PC-9 (cell line): Measurements from ENCODE around the gene TRIM7. TPM values are rescaled to one million over a fixed set of nuclear protein-coding genes. Genes with fewer than 3 reads are reported as not detected.
A peak's percentile ranks its signal among the peaks of the same experiment; 100 is the strongest.
"Not testable (repeated sequence)": the region's sequence is repeated elsewhere in the genome, so short reads cannot be mapped to it uniquely, and the experiment has no call there.

Experiments used
- BruUV-seq: library from RNA; stranded (reverse); fragments of 400-500 nt; replicated peaks from 2 replicates; lab custom pipeline; 2021; lab: Mats Ljungman, UMichigan
- CTCF ChIA-PET: fragments of 300-600 bp; sonication (Branson Sonifier 250); formaldehyde crosslinking; loops from one replicate; lab custom pipeline; 2022; ENCODE audit warnings: antibody characterized with exemption; lab: Charles Lee
- POLR2A ChIA-PET: fragments of 300-600 bp; sonication (Branson Sonifier 250); formaldehyde crosslinking; loops from one replicate; lab custom pipeline; 2022; ENCODE audit warnings: antibody characterized with exemption; ENCODE audit not compliant: unreplicated experiment; lab: Charles Lee
- DNase-seq, 2 experiments: peaks; one replicate each; pipeline versions ENCODE4 v3.0.0 to v3.0.0-alpha.2; 2015 to 2022; ENCODE audit warnings: mixed read lengths in 1 of 2
- H2AFZ ChIP-seq: fragments of 200-600 bp; sonication (generic); 2 replicates; pipeline ENCODE4 v1.8.1; 2017; ENCODE audit warnings: antibody characterized with exemption
- H3F3A ChIP-seq: fragments of 200-600 bp; sonication (generic); 2 replicates; pipeline ENCODE4 v1.8.1; 2017; ENCODE audit warnings: antibody characterized with exemption, mild to moderate bottlenecking, low read depth; ENCODE audit not compliant: insufficient read depth
- H3K27ac ChIP-seq: fragments of 200-600 bp; sonication (generic); 2 replicates; pipeline ENCODE4 v1.6.1; 2016; ENCODE audit warnings: mixed run types
- H3K27me3 ChIP-seq: fragments of 200-600 bp; sonication (generic); 2 replicates; pipeline ENCODE4 v1.6.1; 2016; ENCODE audit warnings: low read depth, mixed run types; ENCODE audit not compliant: insufficient read depth
- H3K36me3 ChIP-seq: fragments of 200-600 bp; sonication (generic); 2 replicates; pipeline ENCODE4 v1.6.1; 2016; ENCODE audit warnings: low read depth, mixed run types
- H3K4me1 ChIP-seq: fragments of 200-600 bp; sonication (generic); replicated peaks from 2 replicates; pipeline ENCODE4 v1.6.1; 2016; ENCODE audit warnings: mixed run types; ENCODE audit not compliant: insufficient read depth
- H3K4me2 ChIP-seq: fragments of 200-600 bp; sonication (generic); 2 replicates; pipeline ENCODE4 v1.6.1; 2017; ENCODE audit warnings: mixed run types
- H3K4me3 ChIP-seq: fragments of 200-600 bp; sonication (generic); 2 replicates; pipeline ENCODE4 v1.6.1; 2016; ENCODE audit warnings: mixed run types
- H3K79me2 ChIP-seq: fragments of 200-600 bp; sonication (generic); 2 replicates; pipeline ENCODE4 v1.6.1; 2017; ENCODE audit warnings: low read depth, mixed run types
- H3K9me2 ChIP-seq: fragments of 200-600 bp; sonication (generic); 2 replicates; pipeline ENCODE4 v1.8.1; 2017; ENCODE audit warnings: mild to moderate bottlenecking; ENCODE audit not compliant: insufficient read depth
- H3K9me3 ChIP-seq: fragments of 200-600 bp; sonication (generic); 2 replicates; pipeline ENCODE4 v1.8.1; 2016; ENCODE audit warnings: low read depth; ENCODE audit not compliant: insufficient read depth
- H4K20me1 ChIP-seq: fragments of 200-600 bp; sonication (generic); 2 replicates; pipeline ENCODE4 v1.8.1; 2017; ENCODE audit not compliant: insufficient read depth
- EZH2 ChIP-seq: fragments of 200-600 bp; sonication (generic); IDR thresholded peaks from 2 replicates; pipeline ENCODE4 v1.8.0; 2017; ENCODE audit warnings: antibody characterized with exemption, low read depth
- intact Hi-C: fragments of 100-400 bp; cut with micrococcal nuclease; formaldehyde crosslinking; loops from one replicate; pipeline ENCODE4 v1.10.0; 2022; ENCODE audit not compliant: unreplicated experiment
- total RNA-seq: library from RNA; stranded (reverse); gene quantifications from 2 replicates; pipeline ENCODE4 v1.2.3, GENCODE V29; 2021
- TF ChIP-seq, protein P1 (sequence below): fragments of 200-600 bp; sonication (generic); conservative IDR thresholded peaks from 2 replicates; pipeline ENCODE4 v1.6.1; 2017; ENCODE audit warnings: mixed run types, antibody characterized with exemption, mild to moderate bottlenecking, moderate library complexity

TRIM7 gene
- total RNA-seq, 1 experiment from 2014 or later, result 9.2 TPM

DNA sequence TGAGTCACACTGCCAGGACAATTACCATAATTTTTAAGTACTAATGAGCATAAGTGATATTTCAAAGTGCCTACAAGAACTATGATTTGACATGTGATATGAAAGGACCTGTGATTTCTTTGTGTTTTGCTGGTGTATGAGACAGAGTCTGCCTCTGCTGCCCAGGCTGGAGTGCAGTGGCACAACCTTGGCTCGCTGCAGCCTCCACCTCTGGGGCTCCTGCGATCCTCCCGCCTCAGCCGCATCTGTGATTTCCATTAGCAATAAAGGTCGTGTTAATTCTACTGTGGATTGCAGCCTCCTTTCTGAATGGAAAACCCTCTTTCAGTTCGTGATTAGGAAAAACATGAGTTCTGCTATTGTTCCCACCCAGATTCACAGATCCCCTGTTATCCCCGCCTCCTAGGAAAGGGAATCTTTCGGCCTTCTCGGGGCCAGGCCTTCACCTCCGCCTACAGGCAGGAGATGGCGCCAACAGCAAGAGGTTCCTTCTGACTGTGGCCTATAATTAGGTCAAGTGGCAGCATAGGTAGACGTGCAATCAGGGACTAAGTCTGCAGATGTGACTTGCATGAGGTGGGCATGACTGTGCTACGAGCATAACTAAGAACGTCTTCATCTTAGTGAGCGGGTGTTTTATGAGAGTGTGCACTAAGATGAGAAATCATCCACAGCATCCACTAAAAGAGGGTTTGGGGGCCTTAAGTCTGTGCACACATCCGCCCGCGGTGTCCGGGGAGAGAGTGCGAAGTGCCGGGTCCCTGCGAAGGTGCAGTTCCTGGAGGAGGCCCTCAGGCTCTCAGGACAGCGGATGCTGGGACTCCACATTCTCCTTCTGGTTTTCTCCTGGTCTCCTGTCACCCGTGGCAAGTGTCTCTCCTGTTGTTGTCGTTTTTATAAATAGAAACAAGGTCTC is 23.1 kb downstream of the TRIM7 start:
- ChIA-PET CTCF (no interaction called here), POLR2A (no interaction called here)
- Histone ChIP-seq H3K4me3 (no peak overlapping the region), H3K9me3 (no peaks in the 10 kb centered on the region), H3K9me2 (no peaks in the 10 kb centered on the region), H3K79me2 (no peaks in the 10 kb centered on the region), H3K4me2 (peak overlapping the region; percentile 2; the same call in 1 of the 2 replicates), H3F3A (peaks cover 32% of the 10 kb centered on the region), H2AFZ (no peak overlapping the region), H3K4me1 (peaks cover 18% of the 10 kb centered on the region; the same call in 1 of the 2 replicates), H3K27me3 (no peaks in the 10 kb centered on the region), H3K27ac (no peak overlapping the region), H3K36me3 (no peaks in the 10 kb centered on the region), H4K20me1 (no peaks in the 10 kb centered on the region)
- TF ChIP-seq EZH2, result no peak
- TF ChIP-seq, protein P1, sequence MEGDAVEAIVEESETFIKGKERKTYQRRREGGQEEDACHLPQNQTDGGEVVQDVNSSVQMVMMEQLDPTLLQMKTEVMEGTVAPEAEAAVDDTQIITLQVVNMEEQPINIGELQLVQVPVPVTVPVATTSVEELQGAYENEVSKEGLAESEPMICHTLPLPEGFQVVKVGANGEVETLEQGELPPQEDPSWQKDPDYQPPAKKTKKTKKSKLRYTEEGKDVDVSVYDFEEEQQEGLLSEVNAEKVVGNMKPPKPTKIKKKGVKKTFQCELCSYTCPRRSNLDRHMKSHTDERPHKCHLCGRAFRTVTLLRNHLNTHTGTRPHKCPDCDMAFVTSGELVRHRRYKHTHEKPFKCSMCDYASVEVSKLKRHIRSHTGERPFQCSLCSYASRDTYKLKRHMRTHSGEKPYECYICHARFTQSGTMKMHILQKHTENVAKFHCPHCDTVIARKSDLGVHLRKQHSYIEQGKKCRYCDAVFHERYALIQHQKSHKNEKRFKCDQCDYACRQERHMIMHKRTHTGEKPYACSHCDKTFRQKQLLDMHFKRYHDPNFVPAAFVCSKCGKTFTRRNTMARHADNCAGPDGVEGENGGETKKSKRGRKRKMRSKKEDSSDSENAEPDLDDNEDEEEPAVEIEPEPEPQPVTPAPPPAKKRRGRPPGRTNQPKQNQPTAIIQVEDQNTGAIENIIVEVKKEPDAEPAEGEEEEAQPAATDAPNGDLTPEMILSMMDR, result peak; percentile 76
- intact Hi-C loops, result loop anchor here (1.0 to 2.0 kb wide), 2 partner anchors 313 to 398 kb away; no protein-coding TSS in a partner anchor
- peak; percentile 76 to 78 for DNase-seq
- no TSS peak for BruUV-seq

DNA sequence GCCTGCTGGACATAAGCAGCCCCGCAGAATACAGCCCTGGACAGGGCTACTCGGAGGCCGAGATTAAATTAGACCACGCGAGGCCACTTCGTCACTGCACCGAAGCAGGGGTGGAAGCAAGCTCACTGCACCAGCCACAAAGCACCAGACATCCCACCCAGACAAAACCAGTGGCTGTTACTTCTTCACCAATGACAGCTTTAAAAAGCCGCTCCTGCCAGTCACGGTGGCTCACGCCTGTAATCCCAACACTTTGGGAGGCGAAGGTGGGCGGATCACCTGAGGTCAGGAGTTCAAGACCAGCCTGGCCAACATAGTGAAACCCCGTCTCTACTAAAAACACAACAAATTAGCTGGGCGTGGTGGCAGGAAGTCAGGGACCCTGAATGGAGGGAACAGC is 27.4 kb downstream of the TRIM7 start:
- H3K9me2 ChIP-seq, H3F3A ChIP-seq, H3K79me2 ChIP-seq, H3K4me3 ChIP-seq, H3K36me3 ChIP-seq, H3K27ac ChIP-seq, POLR2A ChIA-PET, DNase-seq, H4K20me1 ChIP-seq, CTCF ChIA-PET, BruUV-seq, H3K27me3 ChIP-seq, H3K9me3 ChIP-seq, H3K4me1 ChIP-seq, H2AFZ ChIP-seq, intact Hi-C loops, H3K4me2 ChIP-seq: not testable (repeated sequence)

DNA sequence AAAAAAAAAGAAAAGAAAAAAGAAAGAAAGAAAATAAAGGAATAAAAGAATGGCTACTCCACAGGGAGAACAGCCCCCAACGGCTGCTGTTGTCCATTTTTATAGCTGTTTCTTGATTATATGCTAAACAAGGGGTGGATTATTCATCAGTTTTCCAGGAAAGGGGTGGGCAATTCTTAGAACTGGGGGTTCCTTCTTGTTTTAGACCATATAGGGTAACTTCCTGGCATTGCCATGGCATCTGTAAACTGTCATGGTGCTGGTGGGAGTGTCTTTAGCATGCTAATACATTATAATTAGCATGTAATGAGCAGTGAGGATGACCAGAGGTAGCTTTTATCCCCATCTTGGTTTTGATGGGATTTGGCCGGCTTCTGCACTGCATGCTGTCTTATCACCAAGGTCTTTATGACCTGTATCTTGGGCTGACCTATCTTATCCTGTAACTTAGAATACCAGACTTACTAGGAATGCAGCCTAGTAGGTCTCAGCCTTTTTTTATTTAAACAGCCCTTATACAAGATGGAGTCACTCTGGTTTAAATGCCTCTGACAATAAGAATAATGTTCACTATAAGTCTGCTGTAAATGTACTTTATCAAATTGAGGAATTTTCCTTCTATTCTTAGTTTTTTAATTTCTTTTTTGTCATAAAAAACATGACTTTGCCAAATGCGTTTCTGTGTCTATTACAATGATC is 28.6 kb downstream of the TRIM7 start:
- no peak overlapping the region for H3K4me3 ChIP-seq
- CTCF ChIA-PET, result no interaction called here
- POLR2A ChIA-PET, result no interaction called here
- H3K79me2 ChIP-seq, result no peaks in the 10 kb centered on the region
- H3K4me2 ChIP-seq, result no peak overlapping the region
- H3K9me2 ChIP-seq, result no peaks in the 10 kb centered on the region
- no peaks in the 10 kb centered on the region for H3K4me1 ChIP-seq
- no peak for DNase-seq
- no peak overlapping the region for H2AFZ ChIP-seq
- no peaks in the 10 kb centered on the region for H3K9me3 ChIP-seq
- no peaks in the 10 kb centered on the region for H4K20me1 ChIP-seq
- TF ChIP-seq, protein P1, result no peak
- TF ChIP-seq EZH2, result no peak
- H3K36me3 ChIP-seq, result no peaks in the 10 kb centered on the region
- H3F3A ChIP-seq, result no peaks in the 10 kb centered on the region
- no peaks in the 10 kb centered on the region for H3K27me3 ChIP-seq
- intact Hi-C loops, result no loop called here
- H3K27ac ChIP-seq, result no peak overlapping the region
- no TSS peak for BruUV-seq
